NCI-H1417 treated with DMSO at 0.1 percent for 48 hours (cell line): ENCODE measurements around the gene CEP128.

Experiments
- DNase-seq: peaks from one replicate; lab custom pipeline; 2025; lab: John Stamatoyannopoulos, UW

Gene CEP128

DNA sequence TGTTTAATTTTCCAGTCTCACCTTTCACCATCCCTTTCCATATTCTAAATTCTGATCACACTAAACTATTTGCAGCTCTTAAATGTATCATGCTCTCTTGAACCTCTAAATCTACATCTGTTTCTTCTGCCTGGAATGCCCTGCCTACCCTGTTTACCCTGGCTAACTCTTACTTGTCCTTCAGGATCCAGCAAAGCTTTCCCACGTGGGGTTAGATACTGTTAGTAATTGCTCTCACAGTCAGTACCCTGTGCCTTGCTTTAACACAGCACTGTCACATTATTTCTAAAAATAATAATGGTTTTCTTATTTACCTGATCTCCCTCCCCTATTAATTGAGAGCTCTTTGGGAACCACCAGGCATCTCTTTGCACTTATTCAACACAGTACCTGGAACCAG, 333.0 kb downstream of the CEP128 start:
- no peak for DNase-seq

DNA sequence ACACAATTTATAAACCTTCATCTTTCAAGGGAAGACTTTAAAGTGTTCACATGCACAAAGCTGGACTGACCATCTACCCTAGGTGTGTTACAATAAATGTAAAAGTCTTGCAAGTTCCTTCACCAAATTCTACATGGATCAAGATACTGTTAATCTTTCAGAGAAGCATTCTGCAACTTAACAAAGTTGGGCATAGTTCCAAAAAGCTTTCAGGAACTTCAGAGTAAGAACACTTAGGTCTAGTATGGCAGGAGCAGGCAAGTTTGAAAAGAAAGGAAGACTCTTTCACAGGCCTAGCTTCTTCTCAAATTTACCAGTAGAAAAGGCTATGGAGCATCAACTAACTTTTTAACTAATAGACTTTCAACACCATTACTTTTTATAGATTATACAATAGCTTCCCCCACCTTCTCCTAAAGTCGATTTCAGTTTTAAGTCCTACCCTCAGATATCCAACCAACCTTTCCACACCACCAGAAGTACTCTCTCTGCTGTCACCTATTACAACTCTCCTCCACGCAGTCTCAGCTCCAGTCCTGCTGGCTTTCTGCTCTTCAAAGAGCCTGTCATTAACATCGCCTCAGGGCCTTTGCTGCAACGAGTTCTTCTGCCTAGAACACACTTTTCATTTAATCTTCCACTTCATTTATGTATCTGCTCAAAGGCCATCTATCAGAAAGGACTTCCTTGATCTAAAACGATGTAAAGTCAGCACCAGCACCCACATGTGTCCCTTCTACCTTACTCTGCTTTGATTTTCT, 333.9 kb downstream of the CEP128 start:
- DNase-seq = no peak

DNA sequence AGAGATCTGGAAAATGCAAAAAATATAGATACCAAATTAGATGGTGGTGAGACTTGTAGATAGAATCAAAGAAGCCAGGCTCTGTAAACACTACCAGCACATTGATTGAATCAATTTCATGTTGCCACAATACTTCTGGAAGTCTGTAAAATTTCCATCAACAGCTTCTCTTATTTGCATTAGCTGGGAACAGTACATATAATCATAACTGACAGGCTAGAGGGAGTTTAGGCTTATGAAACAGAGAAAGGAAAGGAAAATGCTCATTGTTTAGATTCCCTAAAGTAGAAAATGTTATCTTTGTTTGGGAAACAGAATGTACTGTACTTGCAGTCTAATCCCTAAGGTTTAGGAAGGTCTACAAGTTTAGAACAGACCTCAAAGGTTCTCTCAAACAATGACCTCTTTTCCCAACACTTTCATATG, 335.2 kb downstream of the CEP128 start:
- DNase-seq = no peak

DNA sequence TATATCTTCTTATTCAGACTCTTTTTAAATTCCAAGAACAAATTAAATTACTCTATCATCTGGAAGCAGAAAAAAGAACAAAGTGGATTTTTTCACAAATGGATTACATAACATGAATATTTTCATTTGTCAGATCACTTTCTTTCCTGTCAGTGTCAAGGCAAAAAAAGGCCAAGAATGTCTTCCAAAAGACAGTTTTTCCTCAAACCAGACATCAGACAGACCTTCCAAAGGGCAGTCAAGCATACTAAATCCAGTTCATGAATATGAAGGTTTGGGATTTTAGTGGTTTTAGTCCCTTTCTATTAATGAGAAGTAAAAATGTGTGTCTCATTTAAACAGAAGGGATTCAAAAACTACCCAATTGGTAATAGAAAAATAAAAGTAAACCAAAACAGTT, 336.0 kb downstream of the CEP128 start:
- no peak for DNase-seq

DNA sequence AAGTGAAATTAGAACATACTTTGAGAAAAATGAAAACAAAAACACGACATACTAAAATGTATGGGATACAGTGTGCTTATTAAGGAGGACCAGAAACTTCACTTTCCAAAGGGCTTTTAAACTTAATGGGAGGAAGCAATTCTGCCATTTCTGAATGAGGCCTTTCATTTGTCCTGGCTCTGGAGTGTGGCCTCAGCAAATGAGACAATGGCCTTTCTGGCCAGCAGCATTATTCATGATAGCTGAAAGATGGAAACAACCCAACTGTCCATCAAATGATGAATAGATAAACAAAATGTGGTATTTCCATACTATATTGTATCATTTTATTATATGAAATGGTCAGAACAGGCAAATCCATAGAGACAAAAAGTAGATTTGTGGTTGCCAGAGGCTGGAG, 338.6 kb downstream of the CEP128 start:
- DNase-seq = no peak

DNA sequence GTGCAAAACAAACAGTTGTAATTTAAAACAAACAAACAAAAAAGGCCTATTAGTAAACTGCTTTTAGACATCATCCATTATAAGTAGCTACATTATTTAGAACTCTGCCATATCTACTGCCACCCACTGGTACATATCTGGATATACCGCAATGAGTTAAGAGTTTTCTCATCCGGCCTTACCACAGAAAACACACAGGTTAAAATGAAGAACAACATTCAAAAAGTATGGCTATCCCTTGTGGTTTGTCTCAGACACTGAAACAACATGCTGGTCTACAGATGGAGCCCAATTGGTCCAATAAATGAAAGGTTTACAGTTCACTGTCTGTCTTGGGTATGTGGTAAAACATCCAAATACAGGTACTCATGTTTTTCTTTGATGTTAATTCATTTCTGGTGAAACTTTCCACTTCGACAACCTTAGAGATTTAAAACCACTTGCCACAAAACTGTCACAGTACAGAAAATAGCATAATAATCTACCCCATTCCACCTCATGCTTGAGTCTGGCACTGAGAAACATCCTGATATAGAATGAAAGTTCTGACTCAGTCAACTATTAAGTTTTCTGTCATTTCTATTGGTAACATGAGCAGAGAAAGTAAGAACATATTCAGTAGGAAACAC, 354.3 kb downstream of the CEP128 start:
- DNase-seq = no peak

DNA sequence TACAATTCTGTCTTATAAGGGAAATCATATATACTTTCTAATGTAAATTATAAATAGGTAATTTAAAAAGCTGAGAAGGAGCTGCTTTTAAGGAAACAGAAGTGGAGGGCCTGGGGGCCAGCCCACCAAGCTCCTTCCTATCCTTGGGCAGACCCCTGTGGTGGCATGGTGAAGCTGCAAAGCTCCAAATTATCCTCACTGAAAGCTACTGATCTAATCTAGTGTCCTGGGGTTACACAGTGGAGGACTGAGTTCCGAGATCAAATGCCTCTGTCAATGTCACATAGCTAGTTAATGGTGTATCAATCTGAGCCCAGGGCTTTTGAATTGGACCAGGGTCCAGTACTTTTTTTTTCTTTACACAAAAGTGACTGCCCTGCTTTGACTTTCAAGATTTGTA, 355.4 kb downstream of the CEP128 start:
- DNase-seq = no peak

DNA sequence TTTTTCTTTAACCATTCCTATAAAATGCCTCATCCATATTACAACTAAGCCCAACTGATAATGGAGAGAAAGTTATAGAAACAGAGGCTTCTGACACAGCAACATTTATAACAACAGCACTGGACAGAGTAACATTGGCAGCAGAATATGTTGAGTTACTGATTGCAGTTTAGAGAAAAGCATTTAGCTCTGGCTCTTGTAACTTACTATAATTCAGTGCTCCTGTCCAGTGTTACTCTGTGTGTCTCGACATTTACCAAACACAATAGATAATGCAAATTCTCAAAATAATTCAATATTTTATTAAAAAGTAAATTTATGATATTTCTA, 356.1 kb downstream of the CEP128 start:
- DNase-seq = no peak

DNA sequence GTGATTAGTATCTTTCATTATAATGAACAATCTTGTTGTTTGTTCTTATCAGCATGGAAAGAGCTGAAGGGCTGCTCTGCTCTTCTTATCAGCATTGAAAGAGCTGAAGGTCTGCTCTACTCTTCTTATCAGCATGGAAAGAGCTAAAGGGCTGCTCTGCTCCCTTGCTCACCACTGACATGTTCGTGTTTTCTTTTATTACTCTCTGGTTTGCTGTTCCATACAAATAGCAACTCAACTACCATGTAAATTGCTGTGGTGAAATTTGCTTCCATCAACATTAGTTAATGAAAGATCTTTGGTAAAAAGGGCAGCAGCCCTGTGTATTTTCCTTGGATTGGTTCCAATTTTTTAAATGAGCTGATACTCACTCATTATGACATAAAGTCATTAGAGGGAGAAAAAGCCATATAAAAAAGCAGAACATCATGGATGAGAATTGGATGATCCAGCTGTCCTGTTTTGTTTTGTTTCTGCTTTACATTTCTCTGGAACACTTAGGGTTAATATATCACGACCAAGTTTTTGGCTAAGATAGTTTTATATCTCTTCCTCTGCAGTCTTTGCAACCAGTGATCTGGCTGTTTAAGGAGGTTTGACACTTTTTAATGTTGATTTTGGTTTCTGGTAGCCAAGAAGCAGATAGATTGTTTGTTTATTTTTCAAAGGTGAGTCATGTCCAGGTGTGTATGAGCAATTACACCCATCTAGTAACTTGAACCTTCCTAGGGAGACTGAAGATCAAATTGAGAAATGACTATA, 356.6 kb downstream of the CEP128 start:
- no peak for DNase-seq

DNA sequence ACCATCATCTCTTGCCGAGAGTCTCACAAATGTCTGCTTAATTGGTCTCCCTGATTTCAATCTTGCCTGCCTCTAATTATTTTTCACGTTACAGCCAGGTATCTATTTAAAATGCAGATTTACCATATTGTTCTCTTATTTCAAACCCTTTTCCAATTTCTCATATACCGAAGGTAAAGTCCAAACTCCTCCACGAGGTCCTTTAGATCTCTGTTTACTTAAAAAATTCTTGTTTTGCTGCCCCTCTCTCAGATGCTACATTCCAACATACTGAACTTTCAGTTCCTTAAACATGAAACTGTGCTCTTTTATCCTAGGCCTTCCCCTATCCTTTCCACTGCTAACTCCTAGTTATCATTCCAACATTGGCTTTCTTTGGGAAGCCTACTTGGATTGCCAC, 363.9 kb downstream of the CEP128 start:
- DNase-seq = no peak

DNA sequence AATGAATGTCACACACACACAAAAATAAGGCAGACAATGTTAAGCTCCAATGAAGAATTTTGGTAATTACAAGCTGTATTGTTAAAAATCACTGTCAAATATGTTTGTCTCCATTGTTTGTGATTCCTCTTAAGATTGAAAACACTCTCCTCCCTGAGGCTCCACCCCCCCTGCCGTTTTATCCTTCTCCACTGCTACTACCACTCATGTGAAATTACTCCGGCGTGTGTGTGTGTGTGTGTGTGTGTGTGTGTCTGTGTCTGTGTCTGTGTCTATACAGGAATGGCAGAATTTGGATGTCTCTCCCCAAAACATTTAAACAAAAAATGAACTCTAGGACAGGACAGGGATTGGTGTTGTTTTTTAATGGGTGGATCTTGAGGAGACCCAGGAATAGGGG, 365.1 kb downstream of the CEP128 start:
- no peak for DNase-seq

DNA sequence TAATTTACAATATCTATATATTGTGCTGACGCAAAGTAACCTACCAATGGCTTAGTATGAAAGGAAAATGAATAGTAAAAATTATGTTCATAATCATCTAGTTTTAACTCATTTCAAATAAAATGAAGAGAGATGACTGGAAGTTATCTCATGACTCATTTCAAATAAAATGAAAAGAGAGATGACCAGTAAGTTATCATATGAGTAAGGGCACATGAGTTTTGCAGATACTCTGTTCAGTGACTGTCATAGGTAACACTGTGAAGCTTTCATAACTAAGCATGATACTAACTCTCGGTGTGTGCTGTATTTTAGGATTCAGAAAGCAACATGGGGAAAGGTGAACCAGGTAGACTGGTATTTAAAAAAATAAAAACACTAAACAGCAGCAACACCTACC, 365.8 kb downstream of the CEP128 start:
- DNase-seq = no peak

DNA sequence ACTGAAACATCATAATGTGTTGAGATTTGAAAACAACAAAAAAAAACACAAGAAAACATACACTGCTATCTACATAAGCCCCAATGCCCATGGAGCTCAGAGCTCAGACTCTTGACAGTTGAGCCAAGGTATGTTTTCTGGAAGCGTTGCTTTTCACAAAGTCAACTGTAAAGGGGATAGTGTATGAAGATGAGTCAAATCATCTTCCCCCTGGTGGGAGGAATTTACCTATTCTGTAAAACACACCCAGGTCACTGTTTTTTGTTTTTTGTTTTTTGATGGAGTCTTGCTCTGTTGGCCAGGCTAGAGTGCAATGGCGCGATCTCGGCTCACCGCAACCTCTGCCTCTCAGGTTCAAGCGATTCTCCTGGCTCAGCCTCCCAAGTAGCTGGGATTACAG, 368.9 kb downstream of the CEP128 start:
- DNase-seq = no peak

DNA sequence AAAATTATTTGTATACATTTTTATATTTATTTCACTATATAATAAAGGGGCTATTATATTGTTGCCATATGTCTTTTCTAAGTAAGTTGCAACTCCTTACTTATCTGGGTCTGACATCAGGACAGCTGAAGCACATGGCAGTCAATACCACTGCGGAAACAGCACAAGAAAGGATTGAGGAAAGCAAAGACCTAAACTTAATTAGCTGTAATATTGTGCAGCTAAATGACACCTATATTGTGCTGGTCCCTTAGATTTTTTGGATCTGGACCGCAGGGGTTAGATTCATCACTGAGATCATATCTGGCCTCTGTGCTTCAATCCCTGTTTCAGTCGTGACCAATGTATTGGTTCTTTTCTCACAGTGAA, 370.6 kb downstream of the CEP128 start:
- no peak for DNase-seq

DNA sequence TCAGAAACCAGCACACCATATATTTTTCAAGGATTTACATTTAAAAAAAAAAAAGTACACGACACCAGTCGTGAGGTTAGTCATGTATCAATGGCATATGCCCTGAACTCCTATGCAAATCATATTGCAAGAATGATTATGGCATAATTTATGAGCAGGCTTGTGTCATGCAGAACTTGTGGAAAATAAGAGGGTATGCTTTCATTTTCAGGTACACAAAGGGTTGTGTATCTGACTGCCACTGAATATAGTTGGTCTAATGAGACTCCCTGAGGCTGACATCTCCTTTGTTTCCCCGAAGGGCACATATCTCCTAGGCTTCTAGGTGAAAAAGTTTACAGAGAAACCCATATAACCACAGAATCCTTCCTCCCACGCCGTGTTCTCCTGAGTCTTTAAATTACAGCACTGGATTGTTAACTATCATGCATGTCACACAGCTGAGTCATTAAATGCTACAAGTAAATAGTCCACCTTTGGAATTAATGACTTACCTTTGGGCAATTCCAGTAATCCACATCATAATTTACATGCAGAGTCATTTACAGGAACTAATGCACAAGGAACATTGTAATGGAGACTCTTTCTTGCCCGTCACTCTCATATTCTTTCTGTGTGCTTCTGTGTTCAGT, 373.5 kb downstream of the CEP128 start:
- DNase-seq = no peak

DNA sequence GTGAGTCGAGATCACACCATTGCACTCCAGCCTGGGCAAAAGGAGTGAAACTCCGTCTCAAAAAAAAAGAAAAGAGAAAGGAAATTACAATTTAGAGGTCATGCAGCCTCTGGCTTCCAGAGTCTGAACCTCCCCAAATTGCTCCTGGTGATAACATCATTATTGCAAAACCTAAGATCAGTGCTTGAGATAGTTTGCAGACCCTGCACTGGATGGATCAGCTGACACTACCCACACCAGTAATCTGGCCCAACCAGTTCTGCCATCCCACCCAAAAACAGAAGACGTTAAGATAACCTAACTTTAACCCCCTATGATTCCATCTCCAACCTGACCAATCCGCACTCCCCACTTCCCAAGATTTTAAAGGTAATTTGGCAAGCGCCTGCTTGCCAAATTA, 376.5 kb downstream of the CEP128 start:
- DNase-seq = no peak

DNA sequence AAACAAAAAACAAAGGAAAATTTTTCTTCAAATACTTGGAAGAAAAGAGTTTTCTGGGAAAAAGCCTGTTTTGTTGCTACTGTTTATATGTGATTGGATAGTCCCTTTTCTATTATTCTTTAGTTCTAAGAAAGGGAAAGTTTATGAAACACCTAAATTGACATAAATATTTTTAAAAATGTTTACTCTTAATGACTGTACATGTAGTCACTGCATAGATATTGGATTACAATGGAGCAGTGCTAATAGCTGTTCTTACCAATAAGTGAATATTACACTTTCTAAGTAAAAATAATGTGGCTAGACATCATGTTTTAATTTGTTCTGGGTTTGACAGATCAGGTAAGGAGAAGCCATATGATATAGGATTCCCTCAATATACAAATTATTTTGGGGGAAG, 377.5 kb downstream of the CEP128 start:
- no peak for DNase-seq

DNA sequence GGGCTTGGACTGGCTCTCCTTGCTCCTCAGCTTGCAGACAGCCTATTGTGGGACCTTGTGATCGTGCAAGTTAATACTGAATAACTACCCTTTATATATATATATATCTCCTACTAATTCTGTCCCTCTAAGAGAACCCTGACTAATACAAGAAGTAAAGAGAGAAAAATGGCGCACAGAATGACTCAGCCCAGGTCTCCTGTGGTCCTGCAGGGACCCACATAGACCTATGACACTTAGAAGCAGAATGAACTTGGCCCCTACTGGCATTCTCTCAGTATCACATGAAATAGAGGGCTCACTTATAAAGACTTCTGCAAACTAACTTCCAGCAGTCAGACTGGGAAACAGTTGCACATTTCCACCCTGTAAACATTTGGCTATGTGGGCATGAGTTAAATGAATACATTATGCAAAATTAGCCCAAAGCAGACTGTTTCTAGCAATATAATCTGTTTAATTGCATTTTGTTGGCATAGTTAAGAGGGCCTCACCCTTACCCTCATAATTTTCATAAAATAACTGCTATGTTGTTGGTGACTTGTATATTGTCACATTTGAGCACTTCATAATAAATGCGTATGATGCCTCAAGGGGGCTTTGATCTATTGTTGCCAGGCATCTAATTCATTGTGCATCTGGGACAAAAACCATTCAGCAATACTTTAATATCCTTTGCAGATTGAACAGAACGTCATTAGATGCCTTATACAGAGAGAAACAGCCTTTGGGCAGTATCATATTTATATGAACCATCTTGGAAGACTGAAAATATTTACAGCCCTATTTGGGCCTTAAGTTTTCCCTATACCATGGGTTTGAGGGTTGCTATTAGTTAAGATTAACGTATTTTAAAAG, 380.5 kb downstream of the CEP128 start:
- no peak for DNase-seq

DNA sequence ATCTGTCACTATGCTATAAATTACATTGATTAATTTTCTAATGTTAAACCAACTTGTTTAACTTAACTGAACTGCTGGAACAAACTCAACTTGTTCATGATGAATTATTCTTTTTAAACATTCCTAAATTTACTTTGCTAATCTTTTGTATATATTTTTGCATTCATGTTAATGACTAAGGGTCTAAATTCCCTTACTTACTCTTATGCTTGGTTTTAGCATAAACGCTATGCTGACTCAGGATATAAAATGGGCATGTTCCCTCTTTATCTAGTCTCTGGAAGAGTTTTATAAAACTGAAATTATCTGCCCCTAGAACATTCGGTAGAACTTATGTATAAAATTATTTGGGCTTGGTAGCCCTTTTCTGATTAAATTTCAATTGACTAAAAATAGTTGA, 387.4 kb downstream of the CEP128 start:
- no peak for DNase-seq

DNA sequence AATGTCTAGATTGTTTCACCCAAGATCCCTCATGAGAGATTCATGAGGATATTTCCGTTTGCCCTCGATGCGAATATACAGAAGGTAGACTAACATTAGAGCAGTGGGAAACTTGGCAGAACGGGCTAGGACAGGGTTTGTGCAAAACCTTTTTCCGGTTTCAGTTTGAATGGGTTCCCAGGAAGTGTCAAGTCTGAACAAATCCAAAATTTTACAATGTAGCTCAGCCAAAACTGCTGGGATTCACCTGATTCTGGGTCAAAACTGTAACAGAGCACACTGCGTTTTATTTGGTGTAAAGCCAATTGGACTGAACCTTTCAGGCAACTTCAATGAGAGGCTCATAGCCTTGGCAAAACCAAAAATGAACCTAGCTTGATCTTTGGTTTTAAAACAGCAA, 392.4 kb downstream of the CEP128 start:
- DNase-seq = no peak

DNA sequence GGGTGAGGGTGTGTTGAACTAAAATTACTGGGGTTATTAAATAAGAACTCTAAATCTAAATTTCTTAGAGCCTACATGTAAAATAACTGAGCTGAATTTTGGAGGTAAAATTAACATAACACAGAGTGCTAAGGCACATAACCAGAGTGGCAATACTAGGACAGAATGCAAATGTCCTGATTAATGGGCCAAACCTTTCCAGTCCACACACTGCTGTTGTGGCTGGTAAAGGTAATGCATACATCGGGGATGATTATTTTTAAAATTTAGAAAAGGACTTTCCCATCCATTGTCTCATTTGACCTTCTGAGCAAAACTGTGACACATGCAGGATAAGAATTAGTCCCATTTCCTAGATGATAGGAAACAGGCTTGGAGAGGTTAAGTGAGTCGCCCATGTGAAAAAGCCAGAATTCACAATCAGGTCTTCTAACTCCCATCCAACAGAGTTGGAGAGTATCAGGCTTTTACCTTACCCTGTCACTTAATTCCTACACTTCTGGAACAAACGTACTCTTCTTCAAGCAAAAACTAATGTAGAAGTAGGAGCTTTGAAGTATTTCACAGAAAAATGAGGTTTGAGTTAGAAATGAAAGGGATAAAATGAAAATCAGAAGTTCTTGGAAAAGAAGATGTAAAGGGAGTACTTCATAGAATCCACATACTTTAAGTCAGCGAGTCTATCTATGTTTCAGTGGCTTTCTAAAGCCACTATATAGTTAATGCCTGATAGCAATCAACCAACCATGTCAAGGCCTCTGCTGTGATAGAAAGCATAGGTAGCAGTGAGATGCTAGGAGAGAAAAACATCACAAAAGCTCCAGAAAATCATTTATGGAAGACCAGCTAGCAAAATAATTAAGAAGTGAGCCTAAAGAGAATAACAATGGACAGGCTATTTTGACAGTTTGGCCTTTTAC, 395.3 kb downstream of the CEP128 start:
- DNase-seq = no peak
